Sciatic nerve (tissue), 2 donors: ENCODE results near the gene ZBTB2. TPM values are rescaled to one million over a fixed set of nuclear protein-coding genes. Genes with fewer than 3 reads are reported as not detected.
"Not testable (repeated sequence)": the region's sequence is repeated elsewhere in the genome, so short reads cannot be mapped to it uniquely, and the experiment has no call there.

Experiments
- ATAC-seq: fragments of 200-7000 bp; cut with Tn5 transposase; one replicate; pipeline ENCODE4 v1.9.1; 2020; ENCODE audit warnings: mild to moderate bottlenecking, moderate library complexity
- DNase-seq: peaks from one replicate; pipeline ENCODE4 v3.0.0-alpha.2; 2020; ENCODE audit warnings: low spot score
- intact Hi-C: fragments of 100-400 bp; cut with DNase I; formaldehyde crosslinking; loops from one replicate; pipeline ENCODE4 v1.14.2; 2022
- total RNA-seq: library from RNA; stranded (reverse); fragmentation: NEBNext Ultra II Directional; extraction: Animal tissue kit (Norgen Biotek cat#: 25700); gene quantifications from one replicate; pipeline ENCODE4 v1.2.1, GENCODE V29; 2021
- donor health status: DM: no; HTN: no; CAD: no.
- donor health status: DM: no; HTN: no; CAD: no.

ZBTB2 gene
- total RNA-seq, 1 donor from 2014 or later, result 13.2 TPM

DNA sequence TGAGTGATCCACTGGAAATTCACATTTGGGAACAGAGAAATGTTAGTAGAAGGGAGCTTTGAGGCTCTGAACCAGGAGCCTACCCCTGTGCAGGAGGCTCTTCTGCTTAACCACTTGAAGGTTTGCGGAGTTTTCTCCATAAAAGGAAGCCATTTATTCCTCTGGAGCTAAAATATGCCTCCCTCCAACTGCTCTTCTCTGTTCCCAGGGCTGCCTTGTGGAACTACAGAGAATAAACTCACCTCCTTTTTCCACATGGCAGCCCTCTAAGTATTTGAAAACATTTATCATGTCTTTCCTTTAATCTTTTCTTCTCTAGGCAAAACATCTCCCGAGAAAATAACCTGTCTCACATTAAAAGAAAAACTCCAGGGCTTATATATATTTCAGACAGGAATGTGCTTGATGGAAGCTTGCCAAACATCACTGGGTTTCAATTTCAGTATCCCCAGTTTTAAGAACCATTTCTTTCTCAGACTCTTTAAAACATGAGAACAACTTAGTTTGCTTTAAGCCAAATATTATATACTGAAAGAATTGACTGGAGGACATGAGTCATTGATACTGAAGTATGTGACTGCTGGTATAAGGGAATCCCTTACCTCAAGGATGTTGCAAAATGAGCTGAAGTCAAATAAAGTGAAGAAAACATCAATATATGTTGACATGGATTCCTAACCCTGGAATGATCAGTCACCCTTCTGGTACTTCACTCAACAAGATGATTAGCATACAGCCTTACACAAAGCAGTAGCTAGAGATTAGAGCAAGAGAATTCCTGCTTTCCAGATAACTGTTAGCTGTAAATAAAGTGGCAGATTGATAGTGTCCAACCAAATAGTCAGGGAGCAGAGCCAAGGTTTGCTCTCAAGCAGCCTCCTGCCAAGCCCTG, 74.0 kb downstream of the ZBTB2 start:
- intact Hi-C loops, result no loop called here
- ATAC-seq (no peak), DNase-seq (no peak)

DNA sequence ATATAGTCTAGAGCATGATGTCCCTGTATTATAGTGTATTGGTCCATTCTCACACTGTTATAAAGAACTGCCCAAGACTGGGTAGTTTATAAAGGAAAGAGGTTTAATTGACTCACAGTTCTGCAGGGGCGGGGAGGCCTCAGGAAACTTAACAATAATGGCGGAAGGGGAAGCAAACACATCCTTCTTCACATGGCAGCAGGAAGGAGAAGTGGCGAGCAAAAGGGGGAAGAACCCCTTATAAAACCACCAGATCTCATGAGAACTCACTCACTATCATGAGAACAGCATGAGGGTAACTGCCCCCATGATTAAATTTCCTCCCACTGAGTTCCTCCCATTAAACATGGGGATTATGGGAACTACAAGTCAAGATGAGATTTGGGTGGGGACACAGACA, 75.7 kb downstream of the ZBTB2 start:
- DNase-seq, ATAC-seq, intact Hi-C loops: not testable (repeated sequence)

Other genes starting within 250 kb of the ZBTB2 start
- gene AKAP12, start 151.6 kb downstream of the ZBTB2 start, total RNA-seq, result 142 TPM
- gene RMND1, start 60.6 kb upstream of the ZBTB2 start, total RNA-seq, result 18.5 TPM
- 4.5 TPM for gene CCDC170, start 102.5 kb upstream of the ZBTB2 start, total RNA-seq